WTC11 (cell line): ENCODE measurements around the gene CACNG5. TPM values are rescaled to one million over a fixed set of nuclear protein-coding genes. Genes with fewer than 3 reads are reported as not detected.

Experiments used
- ATAC-seq: fragments of 200-7000 bp; cut with Tn5 transposase; 2 replicates; pipeline ENCODE4 v1.10.0; 2021; ENCODE audit warnings: mild to moderate bottlenecking, moderate library complexity
- CTCF ChIA-PET: fragments of 300-600 bp; sonication (Branson Sonifier 250); formaldehyde crosslinking; loops from one replicate; lab custom pipeline; 2021; ENCODE audit warnings: antibody characterized with exemption; lab: Charles Lee
- POLR2A ChIA-PET: fragments of 350-600 bp; sonication (Branson Sonifier 250); formaldehyde crosslinking; loops from one replicate; lab custom pipeline; 2021; ENCODE audit warnings: antibody characterized with exemption; lab: Charles Lee
- DNase-seq: peaks from one replicate; pipeline ENCODE4 v3.0.0; 2021; ENCODE audit warnings: low spot score
- H3K27ac Mint-ChIP-seq: 2 replicates; pipeline ENCODE4 v1.8.0; 2021; ENCODE audit warnings: mixed read lengths
- H3K27me3 Mint-ChIP-seq: 2 replicates; pipeline ENCODE4 v1.8.0; 2021; ENCODE audit warnings: low read depth, mild to moderate bottlenecking, moderate library complexity, mixed read lengths
- H3K36me3 Mint-ChIP-seq: 2 replicates; pipeline ENCODE4 v1.8.0; 2021; ENCODE audit warnings: mixed read lengths
- H3K4me1 Mint-ChIP-seq: 2 replicates; pipeline ENCODE4 v1.8.0; 2022; ENCODE audit warnings: mixed read lengths
- H3K4me3 Mint-ChIP-seq: 2 replicates; pipeline ENCODE4 v1.8.0; 2021; ENCODE audit warnings: mild to moderate bottlenecking, moderate library complexity, mixed read lengths
- H3K9me3 Mint-ChIP-seq: 2 replicates; pipeline ENCODE4 v1.8.0; 2021; ENCODE audit warnings: mixed read lengths
- CREB1 ChIP-seq: sonication (generic); formaldehyde crosslinking; IDR thresholded peaks from 2 replicates; pipeline ENCODE4 v1.8.0; 2023; ENCODE audit warnings: mild to moderate bottlenecking, missing genetic modification reagents
- ETV6 ChIP-seq: sonication (generic); formaldehyde crosslinking; IDR thresholded peaks from 2 replicates; pipeline ENCODE4 v1.8.1; 2022; ENCODE audit warnings: mild to moderate bottlenecking, missing genetic modification reagents
- RORB ChIP-seq: fragments of 250-450 bp; sonication (Bioruptor Pico); IDR thresholded peaks from 2 replicates; pipeline ENCODE4 v1.9.0; 2021; ENCODE audit warnings: mild to moderate bottlenecking
- ZNF138 ChIP-seq: sonication (generic); formaldehyde crosslinking; conservative IDR thresholded peaks from 2 replicates; pipeline ENCODE4 v1.8.1; 2022; ENCODE audit warnings: mild to moderate bottlenecking, moderate library complexity, missing genetic modification reagents
- ZNF317 ChIP-seq: sonication (generic); formaldehyde crosslinking; IDR thresholded peaks from 2 replicates; pipeline ENCODE4 v1.8.1; 2023; ENCODE audit warnings: low read depth, mild to moderate bottlenecking, moderate library complexity, missing genetic modification reagents, borderline replicate concordance
- total RNA-seq: library from RNA; stranded (reverse); gene quantifications from 3 replicates; pipeline ENCODE4 v1.2.3, GENCODE V29; 2021
- TF ChIP-seq, protein P1 (sequence below): sonication (generic); formaldehyde crosslinking; IDR thresholded peaks from 2 replicates; pipeline ENCODE4 v1.8.1; 2022; ENCODE audit warnings: mild to moderate bottlenecking, missing genetic modification reagents, moderate library complexity, borderline replicate concordance
- TF ChIP-seq, protein P2 (sequence below): sonication (generic); formaldehyde crosslinking; IDR thresholded peaks from 2 replicates; pipeline ENCODE4 v1.8.1; 2023; ENCODE audit warnings: mild to moderate bottlenecking, missing genetic modification reagents
- TF ChIP-seq, protein P3 (sequence below): sonication (generic); formaldehyde crosslinking; IDR thresholded peaks from 2 replicates; pipeline ENCODE4 v1.8.1; 2023; ENCODE audit warnings: mild to moderate bottlenecking, missing genetic modification reagents
- TF ChIP-seq, protein P4 (sequence below): sonication (generic); formaldehyde crosslinking; IDR thresholded peaks from 2 replicates; pipeline ENCODE4 v1.8.0; 2023; ENCODE audit warnings: missing genetic modification reagents, mild to moderate bottlenecking, borderline replicate concordance
- TF ChIP-seq, protein P5 (sequence below): sonication (generic); formaldehyde crosslinking; IDR thresholded peaks from 2 replicates; pipeline ENCODE4 v1.8.1; 2023; ENCODE audit warnings: mild to moderate bottlenecking, missing genetic modification reagents, moderate library complexity
- TF ChIP-seq, protein P6 (sequence below): fragments of 250-450 bp; sonication (Bioruptor Pico); IDR thresholded peaks from 2 replicates; pipeline ENCODE4 v1.9.0; 2021; ENCODE audit warnings: mild to moderate bottlenecking
- TF ChIP-seq, protein P7 (sequence below): sonication (generic); formaldehyde crosslinking; conservative IDR thresholded peaks from 2 replicates; pipeline ENCODE4 v1.8.1; 2023; ENCODE audit warnings: mild to moderate bottlenecking, low read depth, missing genetic modification reagents, moderate library complexity
- TF ChIP-seq, protein P8 (sequence below): fragments of 200-600 bp; IDR thresholded peaks from 2 replicates; pipeline ENCODE4 v1.8.0; 2022; ENCODE audit warnings: antibody characterized with exemption

Gene CACNG5
- total RNA-seq, 1 experiment from 2014 or later, result 1.9 TPM

DNA sequence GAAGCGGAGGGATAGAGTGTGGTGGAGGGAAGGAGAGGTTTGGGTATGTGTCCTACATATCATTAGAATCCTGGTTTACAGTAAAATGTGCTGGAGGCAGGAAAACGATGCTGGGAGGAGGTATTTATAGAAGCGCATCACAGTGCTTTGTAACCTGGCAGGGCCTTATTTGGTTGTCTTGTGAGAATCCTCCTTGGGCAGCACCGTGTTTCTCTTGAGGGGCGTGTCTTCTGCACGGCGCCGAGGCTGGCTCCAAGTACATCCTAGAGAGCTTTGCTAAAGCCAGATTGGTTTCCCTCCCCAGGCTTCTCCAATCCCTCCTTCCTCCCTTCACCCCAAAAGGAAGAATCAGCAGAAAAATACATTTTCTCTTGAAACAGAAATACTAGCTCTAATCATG, 24.4 kb downstream of the CACNG5 start:
- DNase-seq, result no peak
- peaks cover 28% of the 10 kb centered on the region for H3K9me3 Mint-ChIP-seq
- H3K27ac Mint-ChIP-seq, result no peak overlapping the region
- CTCF ChIA-PET, result interaction anchor here (1.1 kb wide), 1 partner anchor 18 kb away, joined by 3 read pairs; no protein-coding TSS in a partner anchor
- peaks cover 12% of the 10 kb centered on the region for H3K36me3 Mint-ChIP-seq
- POLR2A ChIA-PET, result no interaction called here
- TF ChIP-seq, protein P1, sequence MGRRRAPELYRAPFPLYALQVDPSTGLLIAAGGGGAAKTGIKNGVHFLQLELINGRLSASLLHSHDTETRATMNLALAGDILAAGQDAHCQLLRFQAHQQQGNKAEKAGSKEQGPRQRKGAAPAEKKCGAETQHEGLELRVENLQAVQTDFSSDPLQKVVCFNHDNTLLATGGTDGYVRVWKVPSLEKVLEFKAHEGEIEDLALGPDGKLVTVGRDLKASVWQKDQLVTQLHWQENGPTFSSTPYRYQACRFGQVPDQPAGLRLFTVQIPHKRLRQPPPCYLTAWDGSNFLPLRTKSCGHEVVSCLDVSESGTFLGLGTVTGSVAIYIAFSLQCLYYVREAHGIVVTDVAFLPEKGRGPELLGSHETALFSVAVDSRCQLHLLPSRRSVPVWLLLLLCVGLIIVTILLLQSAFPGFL (CRISPR knock-in tag), result no peak
- TF ChIP-seq, protein P2, sequence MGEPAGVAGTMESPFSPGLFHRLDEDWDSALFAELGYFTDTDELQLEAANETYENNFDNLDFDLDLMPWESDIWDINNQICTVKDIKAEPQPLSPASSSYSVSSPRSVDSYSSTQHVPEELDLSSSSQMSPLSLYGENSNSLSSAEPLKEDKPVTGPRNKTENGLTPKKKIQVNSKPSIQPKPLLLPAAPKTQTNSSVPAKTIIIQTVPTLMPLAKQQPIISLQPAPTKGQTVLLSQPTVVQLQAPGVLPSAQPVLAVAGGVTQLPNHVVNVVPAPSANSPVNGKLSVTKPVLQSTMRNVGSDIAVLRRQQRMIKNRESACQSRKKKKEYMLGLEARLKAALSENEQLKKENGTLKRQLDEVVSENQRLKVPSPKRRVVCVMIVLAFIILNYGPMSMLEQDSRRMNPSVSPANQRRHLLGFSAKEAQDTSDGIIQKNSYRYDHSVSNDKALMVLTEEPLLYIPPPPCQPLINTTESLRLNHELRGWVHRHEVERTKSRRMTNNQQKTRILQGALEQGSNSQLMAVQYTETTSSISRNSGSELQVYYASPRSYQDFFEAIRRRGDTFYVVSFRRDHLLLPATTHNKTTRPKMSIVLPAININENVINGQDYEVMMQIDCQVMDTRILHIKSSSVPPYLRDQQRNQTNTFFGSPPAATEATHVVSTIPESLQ (CRISPR knock-in tag), result no peak
- TF ChIP-seq, protein P3, sequence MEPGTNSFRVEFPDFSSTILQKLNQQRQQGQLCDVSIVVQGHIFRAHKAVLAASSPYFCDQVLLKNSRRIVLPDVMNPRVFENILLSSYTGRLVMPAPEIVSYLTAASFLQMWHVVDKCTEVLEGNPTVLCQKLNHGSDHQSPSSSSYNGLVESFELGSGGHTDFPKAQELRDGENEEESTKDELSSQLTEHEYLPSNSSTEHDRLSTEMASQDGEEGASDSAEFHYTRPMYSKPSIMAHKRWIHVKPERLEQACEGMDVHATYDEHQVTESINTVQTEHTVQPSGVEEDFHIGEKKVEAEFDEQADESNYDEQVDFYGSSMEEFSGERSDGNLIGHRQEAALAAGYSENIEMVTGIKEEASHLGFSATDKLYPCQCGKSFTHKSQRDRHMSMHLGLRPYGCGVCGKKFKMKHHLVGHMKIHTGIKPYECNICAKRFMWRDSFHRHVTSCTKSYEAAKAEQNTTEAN (CRISPR knock-in tag), result no peak
- no peak for TF ChIP-seq CREB1 (CRISPR knock-in tag)
- TF ChIP-seq, protein P4, sequence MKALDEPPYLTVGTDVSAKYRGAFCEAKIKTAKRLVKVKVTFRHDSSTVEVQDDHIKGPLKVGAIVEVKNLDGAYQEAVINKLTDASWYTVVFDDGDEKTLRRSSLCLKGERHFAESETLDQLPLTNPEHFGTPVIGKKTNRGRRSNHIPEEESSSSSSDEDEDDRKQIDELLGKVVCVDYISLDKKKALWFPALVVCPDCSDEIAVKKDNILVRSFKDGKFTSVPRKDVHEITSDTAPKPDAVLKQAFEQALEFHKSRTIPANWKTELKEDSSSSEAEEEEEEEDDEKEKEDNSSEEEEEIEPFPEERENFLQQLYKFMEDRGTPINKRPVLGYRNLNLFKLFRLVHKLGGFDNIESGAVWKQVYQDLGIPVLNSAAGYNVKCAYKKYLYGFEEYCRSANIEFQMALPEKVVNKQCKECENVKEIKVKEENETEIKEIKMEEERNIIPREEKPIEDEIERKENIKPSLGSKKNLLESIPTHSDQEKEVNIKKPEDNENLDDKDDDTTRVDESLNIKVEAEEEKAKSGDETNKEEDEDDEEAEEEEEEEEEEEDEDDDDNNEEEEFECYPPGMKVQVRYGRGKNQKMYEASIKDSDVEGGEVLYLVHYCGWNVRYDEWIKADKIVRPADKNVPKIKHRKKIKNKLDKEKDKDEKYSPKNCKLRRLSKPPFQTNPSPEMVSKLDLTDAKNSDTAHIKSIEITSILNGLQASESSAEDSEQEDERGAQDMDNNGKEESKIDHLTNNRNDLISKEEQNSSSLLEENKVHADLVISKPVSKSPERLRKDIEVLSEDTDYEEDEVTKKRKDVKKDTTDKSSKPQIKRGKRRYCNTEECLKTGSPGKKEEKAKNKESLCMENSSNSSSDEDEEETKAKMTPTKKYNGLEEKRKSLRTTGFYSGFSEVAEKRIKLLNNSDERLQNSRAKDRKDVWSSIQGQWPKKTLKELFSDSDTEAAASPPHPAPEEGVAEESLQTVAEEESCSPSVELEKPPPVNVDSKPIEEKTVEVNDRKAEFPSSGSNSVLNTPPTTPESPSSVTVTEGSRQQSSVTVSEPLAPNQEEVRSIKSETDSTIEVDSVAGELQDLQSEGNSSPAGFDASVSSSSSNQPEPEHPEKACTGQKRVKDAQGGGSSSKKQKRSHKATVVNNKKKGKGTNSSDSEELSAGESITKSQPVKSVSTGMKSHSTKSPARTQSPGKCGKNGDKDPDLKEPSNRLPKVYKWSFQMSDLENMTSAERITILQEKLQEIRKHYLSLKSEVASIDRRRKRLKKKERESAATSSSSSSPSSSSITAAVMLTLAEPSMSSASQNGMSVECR (CRISPR knock-in tag), result no peak
- TF ChIP-seq, protein P5, sequence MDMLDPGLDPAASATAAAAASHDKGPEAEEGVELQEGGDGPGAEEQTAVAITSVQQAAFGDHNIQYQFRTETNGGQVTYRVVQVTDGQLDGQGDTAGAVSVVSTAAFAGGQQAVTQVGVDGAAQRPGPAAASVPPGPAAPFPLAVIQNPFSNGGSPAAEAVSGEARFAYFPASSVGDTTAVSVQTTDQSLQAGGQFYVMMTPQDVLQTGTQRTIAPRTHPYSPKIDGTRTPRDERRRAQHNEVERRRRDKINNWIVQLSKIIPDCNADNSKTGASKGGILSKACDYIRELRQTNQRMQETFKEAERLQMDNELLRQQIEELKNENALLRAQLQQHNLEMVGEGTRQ (CRISPR knock-in tag), result no peak
- no peak for TF ChIP-seq ETV6 (CRISPR knock-in tag)
- TF ChIP-seq, protein P6, sequence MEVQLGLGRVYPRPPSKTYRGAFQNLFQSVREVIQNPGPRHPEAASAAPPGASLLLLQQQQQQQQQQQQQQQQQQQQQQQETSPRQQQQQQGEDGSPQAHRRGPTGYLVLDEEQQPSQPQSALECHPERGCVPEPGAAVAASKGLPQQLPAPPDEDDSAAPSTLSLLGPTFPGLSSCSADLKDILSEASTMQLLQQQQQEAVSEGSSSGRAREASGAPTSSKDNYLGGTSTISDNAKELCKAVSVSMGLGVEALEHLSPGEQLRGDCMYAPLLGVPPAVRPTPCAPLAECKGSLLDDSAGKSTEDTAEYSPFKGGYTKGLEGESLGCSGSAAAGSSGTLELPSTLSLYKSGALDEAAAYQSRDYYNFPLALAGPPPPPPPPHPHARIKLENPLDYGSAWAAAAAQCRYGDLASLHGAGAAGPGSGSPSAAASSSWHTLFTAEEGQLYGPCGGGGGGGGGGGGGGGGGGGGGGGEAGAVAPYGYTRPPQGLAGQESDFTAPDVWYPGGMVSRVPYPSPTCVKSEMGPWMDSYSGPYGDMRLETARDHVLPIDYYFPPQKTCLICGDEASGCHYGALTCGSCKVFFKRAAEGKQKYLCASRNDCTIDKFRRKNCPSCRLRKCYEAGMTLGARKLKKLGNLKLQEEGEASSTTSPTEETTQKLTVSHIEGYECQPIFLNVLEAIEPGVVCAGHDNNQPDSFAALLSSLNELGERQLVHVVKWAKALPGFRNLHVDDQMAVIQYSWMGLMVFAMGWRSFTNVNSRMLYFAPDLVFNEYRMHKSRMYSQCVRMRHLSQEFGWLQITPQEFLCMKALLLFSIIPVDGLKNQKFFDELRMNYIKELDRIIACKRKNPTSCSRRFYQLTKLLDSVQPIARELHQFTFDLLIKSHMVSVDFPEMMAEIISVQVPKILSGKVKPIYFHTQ (CRISPR knock-in tag), result no peak
- TF ChIP-seq RORB (CRISPR knock-in tag), result no peak
- TF ChIP-seq ZNF317 (CRISPR knock-in tag), result no peak
- TF ChIP-seq, protein P7, sequence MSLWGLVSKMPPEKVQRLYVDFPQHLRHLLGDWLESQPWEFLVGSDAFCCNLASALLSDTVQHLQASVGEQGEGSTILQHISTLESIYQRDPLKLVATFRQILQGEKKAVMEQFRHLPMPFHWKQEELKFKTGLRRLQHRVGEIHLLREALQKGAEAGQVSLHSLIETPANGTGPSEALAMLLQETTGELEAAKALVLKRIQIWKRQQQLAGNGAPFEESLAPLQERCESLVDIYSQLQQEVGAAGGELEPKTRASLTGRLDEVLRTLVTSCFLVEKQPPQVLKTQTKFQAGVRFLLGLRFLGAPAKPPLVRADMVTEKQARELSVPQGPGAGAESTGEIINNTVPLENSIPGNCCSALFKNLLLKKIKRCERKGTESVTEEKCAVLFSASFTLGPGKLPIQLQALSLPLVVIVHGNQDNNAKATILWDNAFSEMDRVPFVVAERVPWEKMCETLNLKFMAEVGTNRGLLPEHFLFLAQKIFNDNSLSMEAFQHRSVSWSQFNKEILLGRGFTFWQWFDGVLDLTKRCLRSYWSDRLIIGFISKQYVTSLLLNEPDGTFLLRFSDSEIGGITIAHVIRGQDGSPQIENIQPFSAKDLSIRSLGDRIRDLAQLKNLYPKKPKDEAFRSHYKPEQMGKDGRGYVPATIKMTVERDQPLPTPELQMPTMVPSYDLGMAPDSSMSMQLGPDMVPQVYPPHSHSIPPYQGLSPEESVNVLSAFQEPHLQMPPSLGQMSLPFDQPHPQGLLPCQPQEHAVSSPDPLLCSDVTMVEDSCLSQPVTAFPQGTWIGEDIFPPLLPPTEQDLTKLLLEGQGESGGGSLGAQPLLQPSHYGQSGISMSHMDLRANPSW (CRISPR knock-in tag), result no peak
- TF ChIP-seq, protein P8, sequence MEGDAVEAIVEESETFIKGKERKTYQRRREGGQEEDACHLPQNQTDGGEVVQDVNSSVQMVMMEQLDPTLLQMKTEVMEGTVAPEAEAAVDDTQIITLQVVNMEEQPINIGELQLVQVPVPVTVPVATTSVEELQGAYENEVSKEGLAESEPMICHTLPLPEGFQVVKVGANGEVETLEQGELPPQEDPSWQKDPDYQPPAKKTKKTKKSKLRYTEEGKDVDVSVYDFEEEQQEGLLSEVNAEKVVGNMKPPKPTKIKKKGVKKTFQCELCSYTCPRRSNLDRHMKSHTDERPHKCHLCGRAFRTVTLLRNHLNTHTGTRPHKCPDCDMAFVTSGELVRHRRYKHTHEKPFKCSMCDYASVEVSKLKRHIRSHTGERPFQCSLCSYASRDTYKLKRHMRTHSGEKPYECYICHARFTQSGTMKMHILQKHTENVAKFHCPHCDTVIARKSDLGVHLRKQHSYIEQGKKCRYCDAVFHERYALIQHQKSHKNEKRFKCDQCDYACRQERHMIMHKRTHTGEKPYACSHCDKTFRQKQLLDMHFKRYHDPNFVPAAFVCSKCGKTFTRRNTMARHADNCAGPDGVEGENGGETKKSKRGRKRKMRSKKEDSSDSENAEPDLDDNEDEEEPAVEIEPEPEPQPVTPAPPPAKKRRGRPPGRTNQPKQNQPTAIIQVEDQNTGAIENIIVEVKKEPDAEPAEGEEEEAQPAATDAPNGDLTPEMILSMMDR, result no peak
- TF ChIP-seq ZNF138, result no peak
- peaks cover 7% of the 10 kb centered on the region; the same call in 1 of the 2 replicates for H3K27me3 Mint-ChIP-seq
- no peaks in the 10 kb centered on the region for H3K4me1 Mint-ChIP-seq
- no peak overlapping the region for H3K4me3 Mint-ChIP-seq
- ATAC-seq, result no peak
